GM12874 (cell line): Measurements from ENCODE around the gene SENP7.

ENCODE experiments used
- TF ChIP-seq, protein P1 (sequence below): IDR thresholded peaks from 2 replicates; pipeline ENCODE4 v1.5.1; 2011; ENCODE audit warnings: low read depth, mild to moderate bottlenecking, control low read depth, low read length, moderate library complexity; ENCODE audit not compliant: insufficient read depth

Gene SENP7

DNA sequence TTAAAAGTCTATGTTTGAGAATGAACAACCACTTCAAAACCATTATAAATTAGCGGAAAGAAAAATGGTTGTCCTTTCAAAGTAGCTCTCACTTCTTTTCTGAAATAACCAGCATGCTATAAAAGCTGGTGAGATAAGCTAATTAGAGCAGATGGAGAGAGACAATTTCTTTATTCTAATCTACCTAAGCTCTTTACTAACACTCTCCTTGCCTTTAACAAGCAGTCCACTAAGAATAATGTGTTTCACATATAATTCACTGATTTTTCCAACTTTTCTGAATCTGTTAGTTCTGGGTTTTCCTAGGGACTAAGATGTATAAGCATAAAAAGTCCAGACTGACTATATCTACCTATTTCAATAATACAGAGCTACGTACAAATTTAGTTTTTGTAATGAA lies 192.5 kb downstream of the SENP7 start, which contains the start of gene IMPG2:
Gene IMPG2, minus strand, starts transcription at position 101 of the 400 bp plus-strand sequence. CDS start 203 bp downstream, outside the sequence.
- TF ChIP-seq, protein P1, sequence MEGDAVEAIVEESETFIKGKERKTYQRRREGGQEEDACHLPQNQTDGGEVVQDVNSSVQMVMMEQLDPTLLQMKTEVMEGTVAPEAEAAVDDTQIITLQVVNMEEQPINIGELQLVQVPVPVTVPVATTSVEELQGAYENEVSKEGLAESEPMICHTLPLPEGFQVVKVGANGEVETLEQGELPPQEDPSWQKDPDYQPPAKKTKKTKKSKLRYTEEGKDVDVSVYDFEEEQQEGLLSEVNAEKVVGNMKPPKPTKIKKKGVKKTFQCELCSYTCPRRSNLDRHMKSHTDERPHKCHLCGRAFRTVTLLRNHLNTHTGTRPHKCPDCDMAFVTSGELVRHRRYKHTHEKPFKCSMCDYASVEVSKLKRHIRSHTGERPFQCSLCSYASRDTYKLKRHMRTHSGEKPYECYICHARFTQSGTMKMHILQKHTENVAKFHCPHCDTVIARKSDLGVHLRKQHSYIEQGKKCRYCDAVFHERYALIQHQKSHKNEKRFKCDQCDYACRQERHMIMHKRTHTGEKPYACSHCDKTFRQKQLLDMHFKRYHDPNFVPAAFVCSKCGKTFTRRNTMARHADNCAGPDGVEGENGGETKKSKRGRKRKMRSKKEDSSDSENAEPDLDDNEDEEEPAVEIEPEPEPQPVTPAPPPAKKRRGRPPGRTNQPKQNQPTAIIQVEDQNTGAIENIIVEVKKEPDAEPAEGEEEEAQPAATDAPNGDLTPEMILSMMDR, result no peak

DNA sequence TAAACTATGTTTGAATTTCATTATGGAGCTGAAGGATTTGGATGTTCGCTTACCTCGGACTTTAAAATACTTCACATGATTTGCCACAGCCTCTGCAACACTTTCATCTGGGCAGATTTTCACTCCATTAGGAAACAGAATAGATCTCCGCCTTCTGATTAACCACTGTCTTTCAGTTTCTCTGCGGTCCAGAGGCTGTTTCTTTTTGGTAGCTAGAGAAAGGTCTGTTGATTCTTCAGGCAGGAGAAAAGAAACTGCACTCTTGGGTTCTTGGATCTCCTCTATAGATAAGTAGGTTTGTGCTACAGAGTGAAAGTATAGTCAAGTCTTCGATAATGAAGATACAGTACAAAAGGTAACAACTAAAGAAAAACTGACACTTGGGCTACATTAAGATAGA lies 193.5 kb downstream of the SENP7 start:
- TF ChIP-seq, protein P1, result no peak

DNA sequence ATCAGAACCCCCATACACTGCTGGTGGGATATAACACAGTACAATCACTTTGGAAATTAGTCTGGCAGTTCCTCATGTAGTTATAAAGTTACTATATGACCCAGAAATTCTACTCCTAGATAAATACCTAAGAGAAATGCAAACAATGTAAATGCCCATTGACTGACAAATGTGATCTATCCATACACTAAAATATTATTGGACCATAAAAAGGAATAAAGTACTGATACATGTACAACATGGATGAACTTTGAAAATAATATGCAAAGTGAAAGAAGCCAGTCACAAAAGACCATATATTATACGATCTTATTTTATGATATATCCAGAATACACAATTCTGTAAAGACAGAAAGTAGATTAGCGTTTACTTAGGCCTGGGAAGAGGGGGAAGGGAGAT lies 200.5 kb downstream of the SENP7 start:
- TF ChIP-seq, protein P1, result no peak

DNA sequence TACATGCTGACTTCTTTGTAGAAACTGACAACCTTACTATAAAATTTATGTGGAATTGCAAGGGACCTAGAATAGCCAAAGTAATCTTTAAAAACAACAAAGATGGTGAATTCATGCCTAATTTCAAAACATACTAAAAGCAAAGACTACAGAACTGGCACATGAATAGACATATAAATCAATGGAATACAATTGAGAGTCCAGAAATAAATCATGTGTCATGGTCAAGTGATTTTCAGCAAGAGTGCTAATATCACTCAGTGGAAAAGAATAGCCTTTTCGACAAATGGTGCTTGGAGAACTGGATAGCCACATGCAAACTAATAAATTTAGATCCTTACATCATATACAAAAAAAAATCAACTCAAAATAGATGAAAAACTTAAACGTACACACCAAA lies 201.3 kb downstream of the SENP7 start:
- TF ChIP-seq, protein P1, result no peak

DNA sequence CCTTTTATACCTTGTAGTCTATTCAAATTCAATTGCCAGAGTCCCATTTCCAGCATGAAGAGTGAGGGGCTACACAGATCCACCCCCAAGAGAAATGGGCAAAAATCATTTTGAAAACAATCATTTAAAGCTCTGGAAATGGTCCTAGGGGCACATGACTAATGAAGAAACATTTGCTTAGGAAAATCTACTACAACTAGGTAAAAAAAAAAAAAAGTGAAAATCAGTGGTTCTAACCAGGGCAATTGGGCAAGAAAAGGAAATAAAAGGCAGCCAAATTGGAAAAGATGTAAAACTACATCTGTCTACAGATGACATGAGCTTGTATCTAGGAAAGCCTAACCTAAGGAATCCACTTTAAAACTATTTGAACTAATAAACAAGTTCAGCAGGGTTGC lies 202.0 kb downstream of the SENP7 start:
- TF ChIP-seq, protein P1, result no peak

DNA sequence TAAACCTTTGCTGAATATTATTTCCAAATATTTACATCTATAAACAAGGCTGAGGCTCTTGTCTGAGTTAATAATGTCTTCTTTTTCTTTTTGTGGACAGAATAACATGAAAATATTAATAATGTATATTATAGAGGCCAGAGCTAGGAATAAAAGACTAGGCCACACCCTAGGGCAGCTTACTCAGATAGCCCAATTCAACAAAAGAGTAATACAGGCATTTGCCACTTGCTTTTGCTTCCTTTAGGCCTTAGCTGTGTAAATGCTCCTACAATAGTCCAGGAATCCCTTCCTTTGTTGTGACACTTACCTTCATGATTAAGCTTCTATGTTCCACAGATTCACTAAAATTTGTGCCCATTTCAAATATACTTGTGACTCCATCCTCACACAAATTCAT lies 209.2 kb downstream of the SENP7 start:
- TF ChIP-seq, protein P1, result no peak

DNA sequence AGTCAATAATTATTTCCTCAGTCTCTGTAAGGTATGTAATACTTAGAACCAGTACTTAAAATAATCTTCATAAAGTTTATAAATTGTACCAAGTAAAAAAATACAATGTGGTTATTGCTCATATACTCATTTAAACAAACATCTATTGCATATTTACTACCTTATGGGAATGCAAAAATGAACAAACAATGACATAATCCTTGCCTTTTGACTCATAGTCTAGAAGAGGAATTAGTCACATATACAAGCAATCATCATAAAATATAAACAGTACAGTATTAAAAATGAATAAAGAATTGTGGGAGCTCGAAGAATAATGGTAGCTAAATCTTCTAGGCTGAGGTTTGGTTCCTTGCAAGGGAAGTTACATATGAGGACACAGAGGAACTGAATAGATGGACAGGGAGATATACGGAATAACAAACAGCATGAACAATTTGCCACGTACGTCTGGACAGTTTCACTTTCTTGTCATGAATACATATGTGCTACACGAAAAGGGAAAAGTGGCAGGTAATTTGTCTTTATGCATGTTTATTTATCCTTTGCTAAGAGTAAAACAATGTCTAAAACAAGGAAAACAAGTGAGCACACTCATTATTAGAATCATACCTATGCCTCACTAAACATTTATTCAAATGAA lies 209.8 kb downstream of the SENP7 start:
- TF ChIP-seq, protein P1, result no peak
